Measurements from ENCODE around the gene HOXB8. TPM values are rescaled to one million over a fixed set of nuclear protein-coding genes. Genes with fewer than 3 reads are reported as not detected.

The HOXB8 gene
- not detected in 2 replicates for total RNA-seq

DNA sequence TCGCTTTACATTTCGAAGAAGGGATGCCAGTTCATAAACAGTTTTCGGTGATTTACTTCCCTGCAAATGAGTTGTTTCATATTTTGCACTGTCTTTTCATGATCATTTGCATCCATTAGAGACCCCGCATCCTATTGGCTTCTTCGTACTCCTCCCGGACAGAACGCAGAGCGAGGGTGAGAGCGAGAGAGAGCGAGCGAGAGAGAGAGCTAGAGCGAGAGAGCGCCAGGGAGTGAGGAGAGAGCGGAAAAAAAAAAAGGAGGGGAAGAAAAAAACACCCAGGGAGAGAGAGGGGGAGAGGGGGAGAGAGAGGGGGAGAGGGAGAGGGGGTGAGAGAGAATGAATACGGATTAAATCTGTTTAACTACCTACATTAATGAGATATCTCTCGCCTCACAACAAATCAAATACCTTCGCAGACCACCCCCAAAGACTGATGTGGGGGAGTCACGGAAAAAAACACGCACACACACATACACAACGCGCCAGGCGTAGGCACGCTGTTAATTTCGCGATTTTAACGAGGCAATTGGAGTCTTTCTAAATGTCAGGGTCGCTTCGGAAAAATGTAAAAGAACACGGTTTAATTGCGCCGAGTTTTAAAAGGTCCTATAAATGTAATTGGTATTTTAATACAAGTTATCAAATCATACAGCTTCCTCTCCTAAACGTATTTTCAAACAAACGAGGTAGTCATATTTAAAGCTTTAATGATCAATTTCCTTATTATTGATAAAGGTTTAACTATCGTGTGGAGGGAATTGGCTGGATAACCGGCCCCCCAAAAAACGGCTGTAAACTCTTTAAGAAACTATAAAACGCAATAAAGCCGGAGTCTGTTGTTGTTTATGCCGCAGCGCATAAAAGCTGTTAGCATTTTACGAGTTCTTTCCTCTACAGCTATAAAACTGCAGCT lies at the start of gene HOXB8:
TSS of gene HOXB8 (minus strand) at position 246 of the 916 bp plus-strand sequence. CDS start 588 bp downstream, outside the sequence.

DNA sequence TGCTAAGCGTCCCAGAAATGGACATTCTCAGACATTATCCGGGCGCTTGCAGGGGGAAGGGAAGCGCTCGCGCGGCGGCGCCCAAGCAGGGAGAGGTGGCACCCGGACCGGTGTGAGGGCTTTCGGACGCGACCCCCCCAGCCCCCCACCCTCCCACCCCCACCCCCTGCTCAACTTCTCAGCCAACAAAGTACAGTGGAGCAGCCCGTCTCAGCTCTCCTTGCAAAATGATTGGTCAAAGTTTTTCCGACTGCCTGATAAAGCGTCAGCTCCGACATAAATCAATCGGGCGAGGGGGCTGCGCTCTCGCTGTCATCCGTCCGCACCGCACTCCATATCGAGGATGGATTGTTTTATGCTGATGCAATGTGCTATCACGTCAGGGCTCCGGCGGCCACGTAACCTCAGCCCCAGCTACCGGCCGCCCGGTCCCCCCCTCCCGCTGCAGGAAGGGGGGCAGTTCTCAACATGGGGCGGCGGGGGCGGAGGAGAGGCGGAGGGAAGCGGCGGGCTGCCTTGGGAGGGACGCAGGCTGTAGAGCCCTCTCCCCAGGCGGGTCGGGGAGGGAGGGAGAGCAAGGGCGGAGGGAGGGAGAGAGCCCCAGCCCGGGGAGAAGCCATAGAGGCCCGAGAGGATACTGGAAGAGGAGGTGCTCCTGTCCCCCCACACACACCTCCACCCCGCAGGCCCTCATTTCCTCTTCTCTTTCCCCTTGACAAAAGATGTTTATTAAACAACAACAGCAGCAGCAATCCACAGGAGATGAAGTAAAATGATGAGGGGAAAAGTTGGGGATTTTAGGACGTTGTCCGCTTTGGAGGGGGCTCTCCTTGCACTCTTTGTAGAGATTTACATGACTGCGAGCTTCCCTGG lies 11.4 kb upstream of the HOXB8 start, which contains the start of gene HOXB9:
TSS of gene HOXB9 (minus strand) at position 114 of the 873 bp plus-strand sequence. CDS start at position 25, 89 bp downstream.

DNA sequence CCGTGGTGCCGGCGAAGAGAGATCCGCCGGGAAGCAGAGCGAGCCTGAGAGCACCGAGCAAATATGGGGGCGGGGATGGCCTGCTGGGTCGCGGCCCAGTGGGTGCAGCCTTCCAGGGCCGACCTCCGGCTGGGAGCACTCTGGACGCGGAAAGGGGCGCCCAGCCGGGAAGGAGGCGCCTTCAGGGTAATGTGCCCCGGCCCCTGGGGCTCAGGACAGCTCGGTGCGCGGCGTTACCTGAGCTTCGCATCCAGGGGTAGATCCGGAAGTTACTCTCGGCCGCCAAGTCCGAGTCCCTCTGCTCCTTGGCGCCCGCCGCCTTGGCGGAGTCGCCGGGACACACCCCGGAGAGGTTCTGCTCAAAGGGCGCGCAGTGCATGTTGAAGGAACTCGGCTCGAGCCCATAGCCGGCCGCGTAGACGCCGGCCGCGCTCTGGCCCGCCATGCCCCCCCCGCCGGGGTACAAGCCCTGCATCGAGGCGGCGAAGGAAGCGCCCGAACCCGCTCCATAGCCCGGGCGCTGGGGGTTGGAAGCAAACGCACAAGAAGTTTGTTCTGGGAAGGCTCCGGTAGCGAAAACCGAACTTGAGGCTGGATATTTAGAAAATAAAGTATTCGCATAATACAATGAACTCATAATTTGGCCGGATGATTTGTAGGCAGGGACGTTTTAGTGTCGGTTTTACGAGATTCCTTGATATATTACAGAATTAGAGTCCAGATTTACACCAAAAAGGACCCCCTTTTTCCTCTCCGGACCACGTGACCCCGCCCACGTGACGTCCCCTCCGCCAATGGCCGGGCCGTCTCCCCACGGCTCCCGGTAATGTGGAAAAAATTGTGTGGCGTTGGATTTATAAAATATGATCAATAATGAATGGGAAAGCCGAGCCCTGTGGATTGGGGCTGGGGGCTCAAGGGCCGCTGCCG lies 4.5 kb downstream of the HOXB8 start, which contains the start of gene HOXB7:
TSS of gene HOXB7 (minus strand) at position 736 of the 930 bp plus-strand sequence. CDS start at position 637, 99 bp downstream.

DNA sequence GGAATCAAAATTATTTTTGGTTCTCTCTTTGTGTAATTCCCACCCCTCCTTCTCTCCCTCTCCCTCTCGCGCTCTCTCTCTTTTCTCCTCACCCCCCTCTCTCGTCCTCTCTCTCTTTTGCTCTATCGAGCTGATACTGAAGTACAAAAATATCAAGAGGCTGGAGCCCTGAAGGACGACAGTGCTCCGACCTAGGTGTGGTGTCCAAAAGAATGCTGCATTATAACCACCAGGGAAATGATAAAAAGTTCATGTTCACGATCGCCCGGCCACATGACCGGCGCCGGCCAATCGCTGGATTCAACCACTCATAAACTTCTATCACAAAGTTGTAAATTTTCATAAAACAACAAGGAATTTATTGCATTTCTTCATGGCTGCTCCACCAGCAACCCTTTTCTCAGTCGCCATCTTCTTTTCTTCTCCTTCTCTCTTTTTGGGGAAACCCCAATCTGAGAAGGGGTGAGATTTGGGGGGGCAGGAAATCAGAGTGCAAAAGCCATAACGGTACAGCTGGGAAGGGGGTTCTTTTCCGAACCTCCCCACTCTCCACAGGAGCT lies 10.2 kb downstream of the HOXB8 start, which contains the start of gene HOXB6:
TSS of gene HOXB6 (minus strand) at position 217 of the 560 bp plus-strand sequence. CDS start 6,836 bp downstream, outside the sequence.

DNA sequence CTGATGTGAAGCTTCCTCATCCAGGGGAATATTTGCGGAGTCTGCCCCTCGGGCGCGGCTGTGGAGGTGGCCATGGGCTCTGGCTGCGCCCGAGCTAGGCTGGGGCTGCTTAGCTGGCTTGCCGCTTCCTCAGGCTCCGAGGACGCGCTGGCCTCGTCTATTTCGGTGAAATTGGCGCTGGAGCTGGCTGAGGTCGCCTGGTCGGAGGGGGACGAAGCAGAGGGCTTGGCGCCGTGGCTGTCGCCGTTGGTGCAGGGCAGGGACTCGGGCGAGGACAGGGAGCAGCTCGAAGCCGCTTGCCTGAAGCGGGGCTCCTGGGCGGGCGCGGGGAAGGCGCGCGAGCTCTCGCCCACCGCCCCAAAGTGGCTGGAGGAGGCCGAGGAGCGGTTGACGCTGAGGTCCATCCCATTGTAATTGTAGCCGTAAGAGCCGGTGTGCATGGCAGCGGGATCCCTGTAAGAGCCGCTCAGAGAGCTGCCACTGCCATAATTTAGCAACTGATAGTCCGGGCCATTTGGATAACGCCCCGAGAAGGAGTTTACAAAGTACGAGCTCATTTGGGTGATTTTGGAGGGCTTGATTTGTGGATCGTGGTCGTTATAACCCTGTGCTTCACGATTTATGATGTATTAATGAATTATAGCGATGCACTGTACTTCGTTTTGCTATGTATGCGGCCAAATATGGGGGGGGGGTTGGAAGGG lies 21.8 kb downstream of the HOXB8 start, which contains the start of gene HOXB5:
TSS of gene HOXB5 (minus strand) at position 654 of the 704 bp plus-strand sequence. CDS start at position 557, 97 bp downstream.

DNA sequence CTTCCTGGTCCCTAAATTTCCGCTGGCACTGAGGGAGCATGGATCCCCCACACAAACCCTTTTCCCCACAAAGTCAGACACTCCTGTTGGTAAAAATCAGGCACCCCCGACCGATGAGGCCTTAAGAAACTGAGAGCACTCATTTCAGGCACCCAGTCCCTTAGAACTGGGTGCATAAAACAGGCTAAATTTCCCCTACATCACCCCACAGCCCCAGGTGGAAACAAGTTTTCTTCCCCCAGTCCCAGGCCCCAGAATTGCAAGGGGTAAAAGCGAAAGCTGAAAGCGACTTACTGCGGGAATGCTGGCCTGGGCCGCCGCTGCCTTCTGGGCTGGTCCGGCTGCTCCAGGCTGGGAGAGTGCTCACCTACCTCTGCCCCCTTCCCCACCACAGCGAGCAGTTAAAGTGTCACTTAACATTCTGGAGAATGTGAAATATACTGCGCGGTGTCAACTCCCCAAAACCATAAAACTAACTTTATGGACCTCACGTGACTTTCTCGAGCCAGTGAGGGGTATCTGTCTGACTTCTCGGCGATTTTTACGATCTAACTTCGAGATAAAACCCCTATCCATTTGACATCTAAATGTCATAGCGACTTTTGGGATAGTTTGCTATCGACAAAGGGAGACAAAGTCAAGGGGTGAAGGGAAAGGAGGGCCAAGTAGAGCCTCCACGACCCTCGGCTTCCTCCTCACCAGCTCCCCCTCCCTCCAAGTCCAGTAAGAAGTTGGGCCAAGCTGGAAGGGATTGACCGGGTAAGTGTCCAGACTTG lies 25.1 kb downstream of the HOXB8 start, which contains the start of gene HOXB3:
TSS of gene HOXB3 (minus strand) at position 411 of the 776 bp plus-strand sequence. CDS start 37,767 bp downstream, outside the sequence.

DNA sequence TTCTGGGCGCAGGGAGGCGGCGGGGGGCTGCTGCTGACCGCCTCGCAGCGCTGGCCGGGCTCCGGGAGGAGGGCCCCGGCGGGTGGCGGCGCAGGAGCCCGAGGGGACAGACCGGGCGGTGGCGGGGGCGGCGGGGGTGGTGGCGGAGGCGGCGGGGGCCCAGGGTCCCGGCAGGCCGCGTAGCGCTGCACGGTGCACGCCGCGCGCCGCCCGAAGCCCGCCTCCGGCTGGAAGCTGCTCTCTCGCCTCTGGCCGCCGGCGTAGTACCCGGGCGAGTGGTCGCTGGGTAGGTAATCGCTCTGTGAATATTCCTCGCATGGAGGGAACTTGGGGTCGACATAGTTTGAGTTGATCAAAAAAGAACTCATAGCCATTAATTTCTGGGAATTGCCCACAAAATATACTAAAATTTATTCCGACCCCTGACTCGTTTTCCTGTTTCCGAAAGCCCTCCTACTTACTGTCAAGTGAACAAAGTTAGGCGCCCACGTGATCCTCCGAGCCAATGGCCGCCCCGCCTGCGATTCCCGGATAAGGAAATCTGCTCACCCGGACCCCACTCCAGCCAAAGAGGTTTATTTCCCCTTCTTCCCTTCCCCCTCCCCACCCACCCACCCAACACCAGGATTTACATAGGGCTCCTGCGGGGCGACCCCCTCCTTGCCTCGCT lies 37.0 kb downstream of the HOXB8 start, which contains the start of gene HOXB4:
TSS of gene HOXB4 (minus strand) at position 405 of the 670 bp plus-strand sequence. CDS start at position 374, 31 bp downstream.

Small RNAs within 50 kb of the gene (small RNA-seq; reads per million reads assigned to genes)
- gene MIR196A1 (ENCODE audit: low replicate concordance) = 5.6 reads per million, percentile 89 among the genes with 10 or more reads in this experiment

Other genes with a start within 250 kb of the HOXB8 start
- not detected in 2 replicates for gene SKAP1, start 185.1 kb downstream of the HOXB8 start, total RNA-seq
- not detected in 2 replicates for gene HOXB1, start 84.3 kb downstream of the HOXB8 start, total RNA-seq
- gene HOXB2, start 70.2 kb downstream of the HOXB8 start, total RNA-seq = 2.8 and 10.5 TPM in 2 replicates
- under 0.01 and 0.57 TPM in 2 replicates for gene HOXB4, start 36.9 kb downstream of the HOXB8 start, total RNA-seq
- gene HOXB3, start 25.1 kb downstream of the HOXB8 start, total RNA-seq = 0.22 and 1.6 TPM in 2 replicates
- under 0.01 TPM in 1 of 2 replicates, not detected in the other for gene HOXB5, start 21.5 kb downstream of the HOXB8 start, total RNA-seq
- gene HOXB6, start 10.3 kb downstream of the HOXB8 start, total RNA-seq = under 0.01 and 0.29 TPM in 2 replicates
- 0.66 and 1.1 TPM in 2 replicates for gene HOXB7, start 4.3 kb downstream of the HOXB8 start, total RNA-seq
- gene HOXB9, start 11.1 kb upstream of the HOXB8 start, total RNA-seq = 0.22 TPM in 1 of 2 replicates, not detected in the other
- gene PRAC1, start 107.2 kb upstream of the HOXB8 start, total RNA-seq = not detected in 2 replicates
- gene PRAC2, start 107.9 kb upstream of the HOXB8 start, total RNA-seq = 0.66 TPM in 1 of 2 replicates, not detected in the other
- 1.6 and 1.8 TPM in 2 replicates for gene HOXB13, start 113.5 kb upstream of the HOXB8 start, total RNA-seq
- under 0.01 and 0.44 TPM in 2 replicates for gene TTLL6, start 201.9 kb upstream of the HOXB8 start, total RNA-seq
- gene CALCOCO2, start 215.7 kb upstream of the HOXB8 start, total RNA-seq = 61.6 and 108 TPM in 2 replicates

All from placental pericyte (primary cell).